GM12891 (cell line): Measurements from ENCODE around the gene PAPSS2.

Experiments
- DNase-seq: peaks from one replicate; pipeline ENCODE4 v3.0.0; 2011; ENCODE audit warnings: low spot score; ENCODE audit not compliant: insufficient read length
- FAIRE-seq: peaks from 2 replicates; lab custom pipeline; 2011; peaks lifted over from hg19 to GRCh38; lab: Jason Lieb, UNC
- PAX5 ChIP-seq: IDR thresholded peaks from 2 replicates; pipeline ENCODE4 v1.6.1; 2011; ENCODE audit warnings: low read length, moderate library complexity, mild to moderate bottlenecking; ENCODE audit not compliant: insufficient read depth, severe bottlenecking
- POLR2A ChIP-seq: IDR thresholded peaks from 2 replicates; pipeline ENCODE4 v1.6.1; 2011; ENCODE audit warnings: low read depth, low read length, control low read depth
- POLR2AphosphoS5 ChIP-seq: IDR thresholded peaks from 2 replicates; pipeline ENCODE4 v1.6.1; 2011; ENCODE audit warnings: low read depth, low read length, control low read depth
- POU2F2 ChIP-seq: IDR thresholded peaks from 2 replicates; pipeline ENCODE4 v1.6.1; 2011; ENCODE audit warnings: low read depth, mild to moderate bottlenecking, control low read depth, low read length, moderate library complexity
- SPI1 ChIP-seq: IDR thresholded peaks from 2 replicates; pipeline ENCODE4 v1.6.1; 2011; ENCODE audit warnings: low read depth, low read length, control low read depth
- TAF1 ChIP-seq: IDR thresholded peaks from 2 replicates; pipeline ENCODE4 v1.6.1; 2011; ENCODE audit warnings: low read depth, low read length, control low read depth

The PAPSS2 gene

GRCh38 chr10:87622314-87623004, 37.2 kb upstream of the PAPSS2 start:
- FAIRE-seq (peak; percentile 88), DNase-seq (no peak)
- TF ChIP-seq TAF1 (no peak), PAX5 (no peak)

GRCh38 chr10:87623191-87623590, 36.5 kb upstream of the PAPSS2 start:
- no peak for FAIRE-seq
- DNase-seq, result no peak
- TF ChIP-seq SPI1 (no peak), PAX5 (no peak), POLR2A (no peak), POU2F2 (no peak), POLR2AphosphoS5 (no peak), TAF1 (no peak)

DNA sequence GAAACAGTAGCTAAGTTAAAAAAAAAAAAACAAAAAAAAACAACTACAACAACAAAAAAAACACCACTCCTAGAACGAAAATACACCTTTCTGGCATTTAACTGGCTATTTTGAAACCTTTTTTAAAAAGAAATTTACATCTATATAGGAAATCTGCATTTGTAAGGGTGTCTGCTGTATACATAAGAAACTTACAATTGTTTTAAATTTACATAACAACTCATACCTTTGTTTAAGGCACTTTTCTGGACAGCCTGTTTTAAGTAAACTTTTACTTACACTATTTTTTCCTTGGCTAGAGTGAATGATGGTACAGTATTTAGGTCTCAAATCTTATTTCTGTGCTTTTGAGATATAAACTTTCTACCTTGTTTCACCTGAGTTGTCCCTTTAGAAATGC, 34.0 kb upstream of the PAPSS2 start:
- TF ChIP-seq TAF1, result no peak
- no peak for TF ChIP-seq SPI1
- TF ChIP-seq PAX5, result no peak
- no peak for TF ChIP-seq POLR2AphosphoS5
- no peak for TF ChIP-seq POLR2A
- TF ChIP-seq POU2F2, result no peak
- no peak for DNase-seq
- FAIRE-seq, result no peak

DNA sequence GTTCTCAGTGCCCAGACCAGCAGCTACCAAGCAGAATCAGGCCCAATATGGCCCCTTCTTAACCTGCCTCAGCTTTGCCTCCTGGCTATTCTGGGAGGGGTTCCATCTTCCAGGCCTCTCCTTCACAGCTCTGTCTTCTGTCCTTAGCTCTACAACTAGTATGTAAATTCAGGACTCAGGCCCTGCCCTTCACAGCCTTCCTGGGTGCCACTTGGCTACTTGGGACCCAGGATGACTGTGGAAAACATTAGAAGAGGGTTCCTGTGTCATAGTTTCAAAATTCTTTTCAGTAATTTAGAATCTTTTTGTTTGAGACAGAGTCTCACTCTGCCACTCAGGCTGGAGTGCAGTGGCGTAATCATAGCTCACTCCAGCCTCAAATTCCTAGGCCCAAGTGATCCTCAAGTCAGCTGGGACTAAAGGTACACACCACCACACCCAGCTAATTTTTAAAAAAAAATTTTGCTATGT, 33.2 kb upstream of the PAPSS2 start:
- DNase-seq, result no peak
- no peak for FAIRE-seq
- TF ChIP-seq POLR2AphosphoS5, result no peak
- no peak for TF ChIP-seq PAX5
- no peak for TF ChIP-seq POLR2A
- TF ChIP-seq TAF1, result no peak
- TF ChIP-seq SPI1, result no peak
- no peak for TF ChIP-seq POU2F2

DNA sequence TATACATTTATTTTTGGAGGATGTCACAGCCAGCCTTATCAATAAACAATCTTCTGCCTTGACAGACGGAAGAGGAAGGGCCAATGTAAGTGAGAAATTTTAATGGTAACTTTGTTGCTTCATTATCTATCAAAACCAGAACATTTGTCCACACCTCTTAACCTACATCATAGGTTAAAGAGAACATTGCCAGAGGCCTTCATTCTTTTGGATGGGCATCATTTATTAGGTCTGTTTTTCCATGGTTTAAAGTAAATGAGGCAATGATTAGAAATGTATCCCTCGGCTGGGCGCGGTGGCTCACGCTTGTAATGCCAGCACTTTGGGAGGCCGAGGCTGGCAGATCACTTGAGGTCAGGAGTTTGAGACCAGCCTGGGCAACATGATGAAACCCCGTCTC, 29.5 kb upstream of the PAPSS2 start:
- TF ChIP-seq POU2F2 (no peak), PAX5 (no peak), TAF1 (no peak), POLR2A (no peak), POLR2AphosphoS5 (no peak), SPI1 (no peak)
- no peak for FAIRE-seq
- no peak for DNase-seq

DNA sequence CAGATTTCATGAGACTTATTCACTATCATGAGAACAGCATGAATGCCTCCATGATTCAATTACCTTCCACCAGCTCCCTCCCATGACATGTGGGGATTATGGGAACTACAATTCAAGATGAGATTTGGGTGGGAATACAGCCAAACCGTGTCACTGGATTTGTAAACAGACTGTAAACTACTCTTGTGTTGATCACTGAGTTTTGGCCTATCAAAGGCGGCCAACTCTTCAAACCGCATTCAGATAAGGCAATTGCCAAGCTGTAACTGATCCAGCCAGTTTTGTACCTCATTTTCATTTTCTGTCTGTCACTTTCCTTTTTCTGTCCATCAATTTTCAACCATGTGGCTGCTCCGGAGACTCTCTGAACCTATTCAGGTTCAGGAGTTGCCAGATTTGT, 27.2 kb upstream of the PAPSS2 start:
- DNase-seq, result no peak
- FAIRE-seq, result no peak
- TF ChIP-seq TAF1 (no peak), PAX5 (no peak), SPI1 (no peak), POLR2A (no peak), POLR2AphosphoS5 (no peak), POU2F2 (no peak)

DNA sequence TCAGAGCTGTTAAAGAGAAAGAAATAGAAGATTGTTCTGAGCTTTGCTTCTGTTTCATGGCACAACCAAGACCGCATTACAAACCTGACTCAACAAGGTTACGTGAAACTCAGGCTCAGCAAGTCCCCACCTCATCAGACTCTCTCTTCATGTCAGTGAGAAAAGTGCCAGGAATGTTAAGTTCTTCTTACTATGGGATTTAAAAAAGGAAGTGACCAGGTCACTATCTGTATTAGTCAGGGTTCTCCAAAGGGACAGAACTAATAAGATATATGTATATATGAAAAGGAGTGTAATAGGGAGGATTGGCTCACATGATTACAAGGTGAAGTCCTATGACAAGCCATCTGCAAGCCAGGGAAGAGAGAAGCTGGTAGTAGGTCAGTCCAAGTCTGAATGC, 25.4 kb upstream of the PAPSS2 start:
- FAIRE-seq, result no peak
- TF ChIP-seq TAF1, result no peak
- no peak for TF ChIP-seq POLR2AphosphoS5
- no peak for TF ChIP-seq POLR2A
- no peak for TF ChIP-seq SPI1
- no peak for DNase-seq

DNA sequence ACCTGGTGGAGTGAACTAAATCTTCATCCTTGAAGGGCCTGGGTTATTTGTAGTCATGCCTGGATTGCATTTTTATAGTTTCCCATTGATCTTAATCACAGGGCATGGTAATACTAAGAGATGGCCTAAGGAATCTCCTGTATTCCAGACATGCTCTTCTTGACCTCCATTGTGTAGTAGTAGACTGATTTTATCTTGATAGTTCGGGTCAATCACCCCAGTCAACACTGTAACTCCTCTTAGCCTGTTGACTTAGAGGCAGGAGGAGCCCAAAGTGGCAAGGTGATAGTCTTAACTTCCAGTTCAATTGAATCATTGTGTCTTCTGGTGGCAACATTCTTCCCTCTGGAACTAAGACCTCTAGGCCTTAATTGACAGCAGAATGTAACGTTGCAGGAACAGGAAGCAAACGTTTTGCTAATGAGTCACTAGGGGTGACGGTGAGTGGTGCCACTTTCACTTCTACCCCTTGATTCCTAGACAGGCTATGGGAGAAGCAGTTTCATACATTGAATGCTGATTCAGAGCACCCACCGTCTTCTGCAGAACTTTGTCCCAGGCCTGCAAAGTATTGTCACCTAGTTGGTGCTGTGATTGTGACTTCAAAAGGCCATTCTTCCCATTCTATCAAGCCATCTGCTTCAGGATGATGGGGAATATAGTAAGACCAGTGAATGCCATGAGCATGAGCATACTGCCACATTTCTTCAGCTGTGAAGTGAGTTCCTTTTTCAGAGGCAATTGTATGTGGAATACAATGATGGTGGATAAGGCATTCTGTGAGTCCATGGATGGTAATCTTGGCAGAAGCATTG, 24.0 kb upstream of the PAPSS2 start:
- DNase-seq (no peak), FAIRE-seq (peak; percentile 89)
- TF ChIP-seq SPI1, result peak; percentile 30; the same call in 1 of the 2 replicates
- TF ChIP-seq POLR2A, result no peak
- TF ChIP-seq POU2F2, result no peak
- TF ChIP-seq TAF1, result no peak
- no peak for TF ChIP-seq PAX5

DNA sequence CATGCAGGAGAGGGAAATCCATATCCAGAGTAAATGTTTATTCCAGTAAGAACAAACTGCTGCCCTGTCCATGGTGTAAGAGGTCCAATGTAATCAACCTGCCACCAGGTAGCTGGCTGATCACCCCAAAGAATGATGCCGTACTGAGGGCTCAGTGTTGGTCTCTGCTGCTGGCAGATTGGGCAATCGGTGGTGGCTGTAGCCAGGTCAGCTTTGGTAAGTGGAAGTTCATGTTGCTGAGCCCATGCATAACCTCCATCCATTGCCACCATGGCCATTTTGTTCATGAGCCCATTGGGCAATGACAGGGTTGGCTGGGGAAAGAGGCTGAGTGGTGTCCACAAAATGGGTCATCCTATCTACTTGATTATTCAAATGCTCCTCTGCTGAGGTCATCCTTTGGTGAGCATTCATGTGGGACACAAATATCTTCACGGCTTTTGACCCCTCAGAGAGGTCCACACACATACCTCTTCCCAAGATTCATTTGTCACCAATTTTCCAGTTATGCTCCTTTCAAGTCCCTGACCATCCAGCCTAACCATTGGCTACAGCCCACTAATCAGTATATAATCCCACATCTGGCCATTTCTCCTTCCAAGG, 23.3 kb upstream of the PAPSS2 start:
- no peak for DNase-seq
- peak; percentile 13 for FAIRE-seq
- no peak for TF ChIP-seq SPI1
- no peak for TF ChIP-seq POLR2AphosphoS5
- TF ChIP-seq POU2F2, result no peak
- TF ChIP-seq PAX5, result no peak
- TF ChIP-seq TAF1, result no peak
- TF ChIP-seq POLR2A, result no peak
